HEK293 (cell line): ENCODE measurements around the gene BTN2A1.
"Not testable (repeated sequence)": the region's sequence is repeated elsewhere in the genome, so short reads cannot be mapped to it uniquely, and the experiment has no call there.

ENCODE experiments used
- CTCF ChIA-PET: fragments of 350-600 bp; formaldehyde crosslinking; extraction: SDS; loops from one replicate; lab custom pipeline; 2021; ENCODE audit warnings: antibody characterized with exemption; lab: Yijun Ruan, JAX
- POLR2A ChIA-PET: fragments of 300-600 bp; formaldehyde crosslinking; extraction: SDS; loops from one replicate; lab custom pipeline; 2020; ENCODE audit warnings: antibody characterized with exemption, inconsistent platforms; lab: Yijun Ruan, JAX
- H3K27ac ChIP-seq: fragments of 200-500 bp; sonication (Bioruptor generic); 2 replicates; pipeline ENCODE4 v1.5.1; 2014; ENCODE audit warnings: low read depth, low read length, control low read depth, inconsistent platforms; ENCODE audit errors: extremely low read depth
- H3K36me3 ChIP-seq, 2 experiments: fragments of 200-500 bp in 1 of 2; sonication (Bioruptor generic) in 1 of 2; 1 replicate in 1 of 2; 2 replicates in 1 of 2; pipeline ENCODE4 v1.5.1; 2014 to 2017; ENCODE audit warnings: inconsistent platforms in 2 of 2, low read length in 2 of 2; ENCODE audit not compliant: control insufficient read depth in 2 of 2, insufficient read depth in 1 of 2
- H3K4me1 ChIP-seq: fragments of 200-500 bp; sonication (Bioruptor generic); 2 replicates; pipeline ENCODE4 v1.5.1; 2014; ENCODE audit warnings: mild to moderate bottlenecking, low read length, inconsistent platforms; ENCODE audit not compliant: control insufficient read depth, insufficient read depth
- H3K4me3 ChIP-seq: 2 replicates; pipeline ENCODE4 v1.5.1; 2011; ENCODE audit warnings: low read depth, mild to moderate bottlenecking, control low read depth, low read length, moderate library complexity
- H3K9me3 ChIP-seq: fragments of 200-500 bp; sonication (Bioruptor generic); 2 replicates; pipeline ENCODE4 v1.5.1; 2014; ENCODE audit warnings: low read depth, low read length, inconsistent platforms; ENCODE audit not compliant: control insufficient read depth, insufficient read depth
- KLF1 ChIP-seq: fragments of 450-650 bp; formaldehyde crosslinking; IDR thresholded peaks from 2 replicates; pipeline ENCODE4 v1.5.1; 2016; ENCODE audit warnings: missing biosample characterization, missing genetic modification characterization
- KLF9 ChIP-seq: fragments of 450-650 bp; formaldehyde crosslinking; IDR thresholded peaks from 2 replicates; pipeline ENCODE4 v1.5.1; 2016; ENCODE audit warnings: missing biosample characterization, missing genetic modification characterization, low read depth
- SCRT2 ChIP-seq: fragments of 450-650 bp; formaldehyde crosslinking; IDR thresholded peaks from 2 replicates; pipeline ENCODE4 v1.5.1; 2016; ENCODE audit warnings: missing biosample characterization, missing genetic modification characterization
- SETDB1 ChIP-seq: IDR thresholded peaks from one replicate; pipeline ENCODE4 v1.6.1; 2017; ENCODE audit warnings: mild to moderate bottlenecking, low read length, moderate library complexity, mixed read lengths; ENCODE audit not compliant: insufficient read length
- SP2 ChIP-seq: fragments of 450-650 bp; formaldehyde crosslinking; IDR thresholded peaks from 2 replicates; pipeline ENCODE4 v1.5.1; 2016; ENCODE audit warnings: missing biosample characterization, missing genetic modification characterization
- ZNF112 ChIP-seq: fragments of 450-650 bp; formaldehyde crosslinking; IDR thresholded peaks from 2 replicates; pipeline ENCODE4 v1.5.0; 2017; ENCODE audit warnings: missing biosample characterization, missing genetic modification characterization
- ZNF121 ChIP-seq: fragments of 450-650 bp; formaldehyde crosslinking; IDR thresholded peaks from 2 replicates; pipeline ENCODE4 v1.5.1; 2016; ENCODE audit warnings: missing biosample characterization, missing genetic modification characterization
- ZNF157 ChIP-seq: fragments of 450-650 bp; formaldehyde crosslinking; IDR thresholded peaks from 2 replicates; pipeline ENCODE4 v1.5.1; 2016; ENCODE audit warnings: missing biosample characterization, missing genetic modification characterization
- ZNF184 ChIP-seq: fragments of 450-650 bp; IDR thresholded peaks from 2 replicates; pipeline ENCODE4 v1.5.1; 2018; ENCODE audit warnings: missing biosample characterization, mild to moderate bottlenecking, missing genetic modification characterization
- ZNF19 ChIP-seq: fragments of 450-650 bp; formaldehyde crosslinking; IDR thresholded peaks from 2 replicates; pipeline ENCODE4; 2016; ENCODE audit warnings: missing biosample characterization, missing genetic modification characterization, low read depth
- ZNF239 ChIP-seq: fragments of 450-650 bp; formaldehyde crosslinking; IDR thresholded peaks from 2 replicates; pipeline ENCODE4 v1.5.1; 2016; ENCODE audit warnings: missing biosample characterization, missing genetic modification characterization
- ZNF354C ChIP-seq: fragments of 450-650 bp; formaldehyde crosslinking; IDR thresholded peaks from 2 replicates; pipeline ENCODE4 v1.5.1; 2016; ENCODE audit warnings: missing biosample characterization, missing genetic modification characterization, low read depth, borderline replicate concordance
- ZNF585B ChIP-seq: fragments of 450-650 bp; formaldehyde crosslinking; IDR thresholded peaks from 2 replicates; pipeline ENCODE4 v1.5.1; 2016; ENCODE audit warnings: missing biosample characterization, missing genetic modification characterization
- ZNF596 ChIP-seq: fragments of 450-650 bp; IDR thresholded peaks from 2 replicates; pipeline ENCODE4 v1.5.0; 2018; ENCODE audit warnings: missing biosample characterization, mild to moderate bottlenecking, missing genetic modification characterization, moderate library complexity
- ZNF626 ChIP-seq: fragments of 450-650 bp; sonication (Bioruptor Pico); formaldehyde crosslinking; IDR thresholded peaks from 2 replicates; pipeline ENCODE4 v1.5.1; 2018; ENCODE audit warnings: missing biosample characterization, missing genetic modification characterization, inconsistent platforms
- ZNF629 ChIP-seq: fragments of 450-650 bp; formaldehyde crosslinking; IDR thresholded peaks from 2 replicates; pipeline ENCODE4 v1.5.1; 2017; ENCODE audit warnings: missing biosample characterization, missing genetic modification characterization
- ZNF670 ChIP-seq: fragments of 450-650 bp; formaldehyde crosslinking; IDR thresholded peaks from 2 replicates; pipeline ENCODE4 v1.5.1; 2016; ENCODE audit warnings: missing biosample characterization, missing genetic modification characterization, low read depth
- ZSCAN16 ChIP-seq: fragments of 450-650 bp; formaldehyde crosslinking; IDR thresholded peaks from 2 replicates; pipeline ENCODE4 v1.5.1; 2016; ENCODE audit warnings: missing biosample characterization, missing genetic modification characterization
- TF ChIP-seq, protein P1 (sequence below): fragments of 450-650 bp; formaldehyde crosslinking; IDR thresholded peaks from 2 replicates; pipeline ENCODE4 v1.5.1; 2016; ENCODE audit warnings: missing biosample characterization, missing genetic modification characterization
- TF ChIP-seq, protein P2 (sequence below): fragments of 450-650 bp; formaldehyde crosslinking; IDR thresholded peaks from 2 replicates; pipeline ENCODE4 v1.5.1; 2016; ENCODE audit warnings: missing biosample characterization, missing genetic modification characterization

The BTN2A1 gene

DNA sequence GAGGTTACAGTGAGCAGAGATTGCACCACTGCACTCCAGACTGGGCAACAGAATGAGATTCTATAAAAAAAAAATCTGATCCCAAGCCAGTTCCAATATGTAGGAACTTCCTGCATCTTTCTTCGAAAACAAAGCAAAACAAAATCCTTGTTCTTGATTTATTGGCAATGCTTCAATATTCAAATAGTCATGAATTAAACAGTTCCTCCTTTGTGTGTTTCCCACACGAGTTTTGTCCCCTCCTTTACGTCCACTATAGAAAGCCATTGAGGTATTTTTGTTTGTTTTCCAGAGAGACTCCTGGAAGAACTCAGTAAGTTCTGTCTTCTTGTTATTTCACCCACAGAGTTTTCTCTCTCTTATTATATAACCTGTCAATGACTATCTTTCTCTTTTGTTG is 49.9 kb downstream of the BTN2A1 start:
- POLR2A ChIA-PET, result no interaction called here
- Histone ChIP-seq H3K27ac (no peak overlapping the region), H3K9me3 (no peaks in the 10 kb centered on the region), H3K4me3 (no peak overlapping the region), H3K4me1 (no peaks in the 10 kb centered on the region), H3K36me3 (no peaks in the 10 kb centered on the region)
- CTCF ChIA-PET, result no interaction called here
- TF ChIP-seq ZNF121 (tag by site-specific recombination) (no peak), SETDB1 (no peak), ZNF112 (no peak), ZSCAN16 (tag by site-specific recombination) (no peak), KLF1 (tag by site-specific recombination) (no peak)
- TF ChIP-seq, protein P1, sequence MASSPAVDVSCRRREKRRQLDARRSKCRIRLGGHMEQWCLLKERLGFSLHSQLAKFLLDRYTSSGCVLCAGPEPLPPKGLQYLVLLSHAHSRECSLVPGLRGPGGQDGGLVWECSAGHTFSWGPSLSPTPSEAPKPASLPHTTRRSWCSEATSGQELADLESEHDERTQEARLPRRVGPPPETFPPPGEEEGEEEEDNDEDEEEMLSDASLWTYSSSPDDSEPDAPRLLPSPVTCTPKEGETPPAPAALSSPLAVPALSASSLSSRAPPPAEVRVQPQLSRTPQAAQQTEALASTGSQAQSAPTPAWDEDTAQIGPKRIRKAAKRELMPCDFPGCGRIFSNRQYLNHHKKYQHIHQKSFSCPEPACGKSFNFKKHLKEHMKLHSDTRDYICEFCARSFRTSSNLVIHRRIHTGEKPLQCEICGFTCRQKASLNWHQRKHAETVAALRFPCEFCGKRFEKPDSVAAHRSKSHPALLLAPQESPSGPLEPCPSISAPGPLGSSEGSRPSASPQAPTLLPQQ, result no peak
- TF ChIP-seq, protein P2, sequence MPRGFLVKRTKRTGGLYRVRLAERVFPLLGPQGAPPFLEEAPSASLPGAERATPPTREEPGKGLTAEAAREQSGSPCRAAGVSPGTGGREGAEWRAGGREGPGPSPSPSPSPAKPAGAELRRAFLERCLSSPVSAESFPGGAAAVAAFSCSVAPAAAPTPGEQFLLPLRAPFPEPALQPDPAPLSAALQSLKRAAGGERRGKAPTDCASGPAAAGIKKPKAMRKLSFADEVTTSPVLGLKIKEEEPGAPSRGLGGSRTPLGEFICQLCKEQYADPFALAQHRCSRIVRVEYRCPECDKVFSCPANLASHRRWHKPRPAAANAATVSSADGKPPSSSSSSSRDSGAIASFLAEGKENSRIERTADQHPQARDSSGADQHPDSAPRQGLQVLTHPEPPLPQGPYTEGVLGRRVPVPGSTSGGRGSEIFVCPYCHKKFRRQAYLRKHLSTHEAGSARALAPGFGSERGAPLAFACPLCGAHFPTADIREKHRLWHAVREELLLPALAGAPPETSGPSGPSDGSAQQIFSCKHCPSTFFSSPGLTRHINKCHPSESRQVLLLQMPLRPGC (tag by site-specific recombination), result no peak

DNA sequence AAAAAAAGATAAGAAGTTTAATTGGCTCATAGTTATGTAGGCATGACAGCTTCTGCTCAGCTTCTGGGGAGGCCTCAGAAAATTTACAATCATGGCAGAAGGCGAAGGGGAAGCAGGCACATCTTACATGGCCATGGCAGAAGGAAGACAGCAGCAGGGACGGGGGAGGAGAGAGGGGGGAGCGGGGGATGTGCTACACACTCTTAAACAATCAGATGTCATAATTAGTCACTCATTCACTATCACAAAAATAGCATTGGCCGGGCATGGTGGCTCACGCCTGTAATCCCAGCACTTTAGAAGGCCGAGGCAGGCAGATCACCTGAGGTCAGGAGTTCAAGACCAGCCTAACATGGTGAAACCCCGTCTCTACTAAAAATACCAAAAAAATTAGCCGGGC is 53.3 kb downstream of the BTN2A1 start:
- H3K9me3 ChIP-seq, H3K4me1 ChIP-seq, H3K4me3 ChIP-seq, H3K27ac ChIP-seq, H3K36me3 ChIP-seq, CTCF ChIA-PET: not testable (repeated sequence)
- POLR2A ChIA-PET, result interaction anchor here (0.6 kb wide), 1 partner anchor 166 kb away, joined by 4 read pairs; no protein-coding TSS in a partner anchor

DNA sequence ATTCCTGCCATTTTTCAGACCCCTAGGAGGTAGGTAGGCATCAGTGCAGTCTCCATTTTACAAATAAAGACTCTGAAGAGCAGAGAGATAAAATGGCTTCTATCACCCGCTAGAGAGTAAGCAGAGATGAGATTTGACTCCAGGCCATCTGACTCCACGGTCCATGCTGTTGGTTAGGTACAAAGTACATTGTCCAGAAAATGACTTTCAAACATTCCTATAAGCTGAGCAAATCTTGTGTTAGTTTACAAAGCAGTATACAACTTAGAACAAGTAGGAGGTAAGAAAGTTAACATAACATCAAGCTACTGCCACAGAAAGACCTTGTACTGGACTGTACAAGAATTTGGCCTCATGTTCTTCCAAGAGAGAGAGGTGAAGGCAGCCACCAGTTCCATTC is 57.2 kb downstream of the BTN2A1 start:
- Histone ChIP-seq H3K4me3 (no peak overlapping the region), H3K27ac (no peak overlapping the region), H3K9me3 (no peaks in the 10 kb centered on the region), H3K4me1 (no peaks in the 10 kb centered on the region), H3K36me3 (no peaks in the 10 kb centered on the region)
- TF ChIP-seq ZNF157 (no peak), ZNF184 (tag by site-specific recombination) (no peak), ZNF19 (no peak), ZNF239 (tag by site-specific recombination) (no peak), ZNF354C (tag by site-specific recombination) (no peak), ZNF585B (no peak), KLF9 (tag by site-specific recombination) (no peak), ZNF670 (tag by site-specific recombination) (no peak), SCRT2 (tag by site-specific recombination) (no peak), ZNF629 (tag by site-specific recombination) (no peak), ZNF626 (no peak), ZNF596 (tag by site-specific recombination) (no peak), SP2 (no peak)
- ChIA-PET POLR2A (no interaction called here), CTCF (no interaction called here)
